ENCODE measurements around the gene HORMAD2. TPM values are rescaled to one million over a fixed set of nuclear protein-coding genes. Genes with fewer than 3 reads are reported as not detected.

Gene HORMAD2
- total and polyA plus RNA-seq, 2 experiments from 2014 or later, result not detected

- H3K79me2 ChIP-seq (ENCODE audit: insufficient read depth), result no peaks in the 10 kb centered on the region
- peaks cover 13% of the 10 kb centered on the region for H3K4me1 ChIP-seq (ENCODE audit: insufficient read depth)
- in situ Hi-C loops (cut with MboI), result no loop called here
- H3K4me3 ChIP-seq, result no peak overlapping the region
- no peaks in the 10 kb centered on the region for H4K20me1 ChIP-seq (ENCODE audit: insufficient read depth)
- no peak overlapping the region for H3K4me2 ChIP-seq (ENCODE audit: unreplicated experiment)
- H3K27me3 ChIP-seq (replicated peaks; ENCODE audit: insufficient read depth), result no peaks in the 10 kb centered on the region
- no peaks in the 10 kb centered on the region for H3K36me3 ChIP-seq (ENCODE audit: low read depth)
- H3K9ac ChIP-seq, result no peak overlapping the region
- 96 to 100% methylated on average over 1 of the region's 1 CpG for whole genome bisulfite sequencing, 2 experiments (ENCODE audit: low coverage in 1 of 2, low lambda C conversion rate in 2 of 2, missing lambda C conversion rate in 2 of 2)
- DNase-seq, result no peak
- peaks cover 19% of the 10 kb centered on the region for H3F3A ChIP-seq (ENCODE audit: insufficient read depth)
- H3K27ac ChIP-seq, result no peak overlapping the region
- no peaks in the 10 kb centered on the region for H3K9me2 ChIP-seq (ENCODE audit: insufficient read depth)
- no peak overlapping the region for H2AFZ ChIP-seq
- no peaks in the 10 kb centered on the region for H3K9me3 ChIP-seq (ENCODE audit: low read depth)
- TF ChIP-seq EZH2 (IDR thresholded peaks at IDR 0.05; ENCODE audit: insufficient read depth, poor library complexity, severe bottlenecking), result no peak
- TF ChIP-seq EZH2phosphoT487 (IDR thresholded peaks at IDR 0.05; ENCODE audit: insufficient read depth, low read depth), result no peak
Measured at GRCh38 chr22:30190574-30190973, 110.3 kb downstream of the HORMAD2 start.

DNA sequence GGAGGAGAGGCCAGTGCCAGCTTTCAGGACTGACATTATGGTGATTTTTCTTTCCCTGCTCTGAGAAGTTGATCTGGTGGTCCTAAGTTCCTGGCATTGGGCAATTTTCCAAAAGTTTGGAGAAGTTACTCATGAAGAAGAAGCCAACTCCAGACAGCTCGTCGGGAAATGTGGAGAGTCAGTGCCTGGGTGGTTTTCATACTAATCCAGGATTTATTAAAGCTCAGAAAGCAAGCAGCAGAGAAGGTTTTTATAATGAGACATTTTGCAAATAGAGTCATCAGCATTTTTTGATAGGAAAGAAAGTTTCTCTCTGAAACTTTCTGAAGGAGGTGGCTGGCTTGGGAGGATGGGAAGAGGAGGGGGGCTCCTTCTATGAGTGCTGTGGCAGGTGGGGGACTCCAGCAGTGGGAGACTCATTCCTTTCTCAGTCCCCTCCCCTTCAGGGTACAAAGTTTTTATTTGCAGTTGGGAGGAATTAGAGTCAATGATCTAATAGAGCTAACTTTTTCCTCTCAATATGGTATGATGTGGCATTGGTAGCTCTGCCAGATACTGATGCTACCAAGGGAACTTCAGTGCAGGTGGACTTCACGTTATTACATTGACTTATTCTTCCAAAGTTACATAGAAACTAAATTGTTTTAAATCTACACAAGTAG, 110.9 kb downstream of the HORMAD2 start:
- no peak overlapping the region for H2AFZ ChIP-seq
- 73 to 76% methylated on average over 3 of the region's 3 CpGs for WGBS, 2 experiments (ENCODE audit: low coverage in 1 of 2, low lambda C conversion rate in 2 of 2, missing lambda C conversion rate in 2 of 2)

DNA sequence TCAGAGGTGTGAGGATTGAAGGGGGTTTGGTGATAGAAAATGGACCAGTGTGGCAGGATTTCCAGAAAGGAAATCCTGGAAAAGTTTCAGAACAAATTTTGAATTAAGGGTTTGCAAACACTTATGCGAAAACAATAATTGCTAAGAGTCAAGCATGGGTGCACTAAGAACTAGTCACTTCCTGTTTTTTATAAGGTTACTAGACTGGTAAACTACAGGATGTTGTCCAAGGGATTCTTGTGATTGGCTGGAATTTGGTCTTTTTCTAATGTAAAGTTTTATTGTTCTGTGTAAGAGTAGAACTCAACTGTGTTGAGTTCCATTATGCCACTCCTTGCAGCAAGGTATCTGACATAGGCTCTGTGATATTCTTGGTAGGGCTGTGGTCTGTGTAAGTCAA, 112.2 kb downstream of the HORMAD2 start:
- 82 to 100% methylated on average over 1 of the region's 1 CpG for WGBS, 2 experiments (ENCODE audit: low coverage in 1 of 2, low lambda C conversion rate in 2 of 2, missing lambda C conversion rate in 2 of 2)

More for the DNA sequence above, 110.9 kb downstream of the HORMAD2 start:
- Histone ChIP-seq H3K27ac (no peak overlapping the region), H4K20me1 (ENCODE audit: insufficient read depth) (no peaks in the 10 kb centered on the region), H3K79me2 (ENCODE audit: insufficient read depth) (no peaks in the 10 kb centered on the region), H3K9me3 (ENCODE audit: low read depth) (no peaks in the 10 kb centered on the region), H3K36me3 (ENCODE audit: low read depth) (no peaks in the 10 kb centered on the region), H3K4me3 (no peak overlapping the region), H3K9me2 (ENCODE audit: insufficient read depth) (no peaks in the 10 kb centered on the region), H3K4me2 (ENCODE audit: unreplicated experiment) (no peak overlapping the region), H3K4me1 (ENCODE audit: insufficient read depth) (peaks cover 16% of the 10 kb centered on the region), H3K27me3 (replicated peaks; ENCODE audit: insufficient read depth) (no peaks in the 10 kb centered on the region), H3F3A (ENCODE audit: insufficient read depth) (peaks cover 23% of the 10 kb centered on the region), H3K9ac (no peak overlapping the region)
- in situ Hi-C loops (cut with MboI), result no loop called here
- DNase-seq, result peak; percentile 12
- TF ChIP-seq EZH2phosphoT487 (IDR thresholded peaks at IDR 0.05; ENCODE audit: insufficient read depth, low read depth) (no peak), EZH2 (IDR thresholded peaks at IDR 0.05; ENCODE audit: insufficient read depth, poor library complexity, severe bottlenecking) (no peak)

DNA sequence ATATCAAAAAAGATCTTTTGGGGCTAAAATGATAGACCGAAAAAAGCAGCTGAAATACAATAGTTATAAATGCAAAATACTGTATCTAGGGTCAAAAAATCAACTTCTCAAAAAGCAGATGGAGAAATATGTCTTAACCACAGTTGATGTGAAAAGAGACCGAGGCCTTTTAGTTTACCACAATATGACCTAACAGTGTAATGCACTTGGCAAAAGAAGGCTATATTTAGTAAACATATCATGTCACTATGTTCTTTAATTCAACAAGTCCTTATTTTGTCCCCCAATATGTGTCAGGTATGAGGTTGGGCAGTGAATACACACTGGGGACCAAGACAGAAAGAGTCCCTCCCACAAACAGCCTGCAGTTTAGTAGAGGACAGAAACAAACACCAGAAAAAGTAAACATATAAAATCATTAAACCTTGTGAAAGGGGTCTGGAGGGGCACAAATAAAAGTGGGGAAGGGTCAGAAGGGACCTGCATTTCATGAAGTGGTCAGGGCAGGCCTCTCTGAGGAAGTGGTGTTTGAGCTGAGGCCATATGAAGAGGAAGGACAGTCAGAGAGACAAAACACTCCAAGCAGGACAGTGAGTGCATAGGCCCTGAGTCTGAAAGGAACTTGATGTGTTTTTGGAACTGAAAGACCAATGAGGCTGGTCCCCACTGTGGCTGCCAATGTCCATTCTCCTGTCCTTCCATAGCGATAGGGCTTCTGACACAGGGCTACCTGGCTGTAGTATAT, 112.9 kb downstream of the HORMAD2 start:
- Histone ChIP-seq H3K27me3 (replicated peaks; ENCODE audit: insufficient read depth) (no peaks in the 10 kb centered on the region), H3K79me2 (ENCODE audit: insufficient read depth) (no peaks in the 10 kb centered on the region), H3K36me3 (ENCODE audit: low read depth) (no peaks in the 10 kb centered on the region), H4K20me1 (ENCODE audit: insufficient read depth) (no peaks in the 10 kb centered on the region), H3K9me3 (ENCODE audit: low read depth) (no peaks in the 10 kb centered on the region), H3K9ac (no peak overlapping the region), H3K4me3 (no peak overlapping the region), H3K9me2 (ENCODE audit: insufficient read depth) (no peaks in the 10 kb centered on the region), H3K27ac (no peak overlapping the region), H3F3A (ENCODE audit: insufficient read depth) (peaks cover 35% of the 10 kb centered on the region), H3K4me2 (ENCODE audit: unreplicated experiment) (no peak overlapping the region), H3K4me1 (ENCODE audit: insufficient read depth) (peaks cover 32% of the 10 kb centered on the region), H2AFZ (no peak overlapping the region)
- WGBS, 2 experiments (ENCODE audit: low coverage in 1 of 2, low lambda C conversion rate in 2 of 2, missing lambda C conversion rate in 2 of 2), result 94 to 96% methylated on average over 3 of the region's 3 CpGs
- TF ChIP-seq EZH2phosphoT487 (IDR thresholded peaks at IDR 0.05; ENCODE audit: insufficient read depth, low read depth) (no peak), EZH2 (IDR thresholded peaks at IDR 0.05; ENCODE audit: insufficient read depth, poor library complexity, severe bottlenecking) (no peak)
- in situ Hi-C loops (cut with MboI), result no loop called here
- DNase-seq, result no peak

More for the DNA sequence above, 112.2 kb downstream of the HORMAD2 start:
- H3K4me1 ChIP-seq (ENCODE audit: insufficient read depth), result peaks cover 27% of the 10 kb centered on the region
- H3K9me3 ChIP-seq (ENCODE audit: low read depth), result no peaks in the 10 kb centered on the region
- H3K4me2 ChIP-seq (ENCODE audit: unreplicated experiment), result no peak overlapping the region
- no peaks in the 10 kb centered on the region for H3K79me2 ChIP-seq (ENCODE audit: insufficient read depth)
- no peaks in the 10 kb centered on the region for H3K27me3 ChIP-seq (replicated peaks; ENCODE audit: insufficient read depth)
- H3K9ac ChIP-seq, result no peak overlapping the region
- H2AFZ ChIP-seq, result no peak overlapping the region
- no peak overlapping the region for H3K27ac ChIP-seq
- H3K4me3 ChIP-seq, result no peak overlapping the region
- no peaks in the 10 kb centered on the region for H3K36me3 ChIP-seq (ENCODE audit: low read depth)
- peaks cover 30% of the 10 kb centered on the region for H3F3A ChIP-seq (ENCODE audit: insufficient read depth)
- no peak for TF ChIP-seq EZH2 (IDR thresholded peaks at IDR 0.05; ENCODE audit: insufficient read depth, poor library complexity, severe bottlenecking)
- no peak for TF ChIP-seq EZH2phosphoT487 (IDR thresholded peaks at IDR 0.05; ENCODE audit: insufficient read depth, low read depth)
- DNase-seq, result no peak
- in situ Hi-C loops (cut with MboI), result no loop called here
- no peaks in the 10 kb centered on the region for H4K20me1 ChIP-seq (ENCODE audit: insufficient read depth)
- no peaks in the 10 kb centered on the region for H3K9me2 ChIP-seq (ENCODE audit: insufficient read depth)
